Activated naive CD4-positive, alpha-beta T cell treated with anti-CD3 and anti-CD28 coated beads, Interleukin-2, amount 10 ng/mL, durations not matched to agents 5 hours and 36 hours (primary cell): ENCODE measurements around the gene RAD21L1. TPM values are rescaled to one million over a fixed set of nuclear protein-coding genes. Genes with fewer than 3 reads are reported as not detected.

Experiments used
- total RNA-seq, 2 experiments: library from RNA; stranded (reverse); gene quantifications; one replicate each; pipeline ENCODE4 v1.2.3, GENCODE V29; 2021

RAD21L1 gene
- not detected for total RNA-seq

DNA sequence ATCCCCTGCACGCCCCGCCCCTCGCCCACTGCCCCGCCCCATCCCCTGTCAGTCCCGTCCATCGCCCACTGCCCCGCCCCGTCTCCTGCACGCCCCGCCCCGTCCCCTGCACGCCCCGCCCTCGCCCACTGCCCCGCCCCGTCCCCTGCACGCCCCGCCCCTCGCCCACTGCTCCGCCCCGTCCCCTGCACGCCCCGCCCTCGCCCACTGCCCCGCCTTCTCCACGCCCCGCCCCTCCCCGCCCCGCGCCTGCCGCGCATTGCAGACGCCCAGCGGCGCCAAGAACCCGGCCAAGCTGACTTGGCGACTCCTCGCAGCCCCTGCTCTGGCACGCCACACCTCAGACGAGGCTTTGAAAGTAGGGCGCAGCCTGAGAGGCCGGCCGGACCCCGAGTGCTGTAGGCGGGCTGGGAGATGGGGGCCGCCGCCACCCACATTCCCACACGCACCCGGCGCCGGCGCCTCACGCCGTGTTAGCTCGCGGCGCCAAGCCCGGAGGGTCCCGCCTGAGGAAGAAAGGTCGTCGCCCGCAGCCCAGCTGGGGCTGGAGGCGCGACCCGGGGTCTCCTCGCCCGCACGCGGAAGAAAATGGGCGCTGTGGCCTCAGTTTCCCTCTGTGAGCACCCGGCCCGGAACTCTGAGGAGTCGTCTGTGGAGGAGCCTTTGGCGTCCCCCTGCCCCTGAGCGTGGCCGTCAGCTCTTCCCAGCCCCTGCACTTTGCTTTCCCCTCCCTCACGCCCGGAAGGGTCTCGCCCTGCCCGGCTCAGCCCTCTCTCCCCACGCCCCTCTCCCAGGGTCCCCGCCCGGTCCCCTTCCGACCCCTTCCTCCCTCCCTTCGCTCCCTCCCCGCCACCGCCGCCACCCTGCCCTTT, at the start of gene RAD21L1:
Gene RAD21L1, plus strand, starts transcription at position 262 of the 872 bp plus-strand sequence. CDS start 2,410 bp downstream, outside the sequence.

DNA sequence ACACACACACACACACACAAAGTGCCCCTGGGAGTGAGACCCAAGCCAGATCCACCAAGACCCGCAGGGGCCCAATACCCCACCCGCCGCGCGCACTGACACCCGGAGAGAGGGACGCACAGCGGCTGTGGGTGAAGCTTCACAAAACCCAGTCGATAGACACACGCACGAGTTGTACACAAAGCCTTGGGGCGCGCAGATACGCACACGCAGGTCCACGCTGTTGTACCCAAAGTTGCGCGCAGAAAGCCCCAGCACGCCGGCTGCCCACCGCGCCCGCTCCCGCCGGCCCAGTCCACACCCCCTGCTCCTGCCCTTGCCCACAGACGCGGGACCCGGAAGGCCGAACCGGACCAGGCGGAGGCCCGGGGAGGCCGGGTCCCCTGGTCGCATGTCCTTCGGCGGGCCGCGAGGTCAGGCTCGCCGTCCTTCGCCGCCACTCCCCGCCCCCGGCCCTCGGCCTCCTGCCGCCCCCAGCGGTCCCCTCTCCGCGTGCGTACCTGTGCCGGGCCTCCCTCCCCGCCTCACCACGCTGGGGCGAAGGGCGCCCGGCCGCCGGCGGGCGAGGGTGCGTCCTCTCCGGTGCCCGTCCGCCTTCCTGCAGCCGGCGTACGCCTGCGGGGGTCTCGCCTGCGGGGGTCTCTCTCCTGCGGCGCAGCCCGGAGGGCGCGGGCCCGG, 41.1 kb upstream of the RAD21L1 start, which contains the start of gene TMEM74B:
Gene TMEM74B, minus strand, starts transcription at position 344 of the 678 bp plus-strand sequence. CDS start 1,180 bp downstream, outside the sequence.

DNA sequence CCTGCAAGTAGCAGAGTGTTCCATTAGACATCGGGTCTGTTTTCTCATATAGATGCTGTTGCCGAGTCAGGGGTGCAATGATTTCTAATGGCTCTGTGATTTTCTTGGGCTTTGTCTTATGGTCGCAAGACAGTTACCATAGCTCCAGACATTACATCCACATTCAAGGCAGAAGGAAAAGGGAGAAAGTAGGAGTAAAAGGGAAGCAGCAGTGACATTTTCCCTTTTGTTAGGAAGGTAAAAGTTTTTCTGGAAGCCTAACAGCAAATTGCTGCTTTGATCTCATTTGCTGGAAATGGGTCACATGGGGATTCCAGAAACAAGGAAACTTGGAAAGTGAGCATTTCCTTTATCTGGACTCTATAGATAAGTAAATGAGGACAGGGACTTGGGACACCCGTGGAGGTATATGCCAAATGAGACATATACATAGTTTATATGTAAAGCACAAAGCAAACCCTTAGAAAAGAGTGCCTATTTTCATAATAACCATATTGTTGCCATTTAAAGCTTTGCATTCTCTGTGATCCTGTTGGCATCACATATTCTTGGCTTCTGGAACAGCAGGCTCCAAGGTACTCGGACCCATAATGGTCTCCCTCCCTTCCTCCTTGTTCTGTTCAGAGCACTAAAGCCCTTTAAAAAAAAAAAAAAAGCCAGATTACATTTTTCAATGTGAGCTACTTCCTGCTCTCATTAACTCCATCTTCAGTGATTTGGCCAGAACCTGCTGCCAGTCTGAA, 22.9 kb upstream of the RAD21L1 start, which contains the start of gene C20orf202:
Gene C20orf202, plus strand, starts transcription at position 693 of the 743 bp plus-strand sequence. CDS start 132 bp downstream, outside the sequence.

DNA sequence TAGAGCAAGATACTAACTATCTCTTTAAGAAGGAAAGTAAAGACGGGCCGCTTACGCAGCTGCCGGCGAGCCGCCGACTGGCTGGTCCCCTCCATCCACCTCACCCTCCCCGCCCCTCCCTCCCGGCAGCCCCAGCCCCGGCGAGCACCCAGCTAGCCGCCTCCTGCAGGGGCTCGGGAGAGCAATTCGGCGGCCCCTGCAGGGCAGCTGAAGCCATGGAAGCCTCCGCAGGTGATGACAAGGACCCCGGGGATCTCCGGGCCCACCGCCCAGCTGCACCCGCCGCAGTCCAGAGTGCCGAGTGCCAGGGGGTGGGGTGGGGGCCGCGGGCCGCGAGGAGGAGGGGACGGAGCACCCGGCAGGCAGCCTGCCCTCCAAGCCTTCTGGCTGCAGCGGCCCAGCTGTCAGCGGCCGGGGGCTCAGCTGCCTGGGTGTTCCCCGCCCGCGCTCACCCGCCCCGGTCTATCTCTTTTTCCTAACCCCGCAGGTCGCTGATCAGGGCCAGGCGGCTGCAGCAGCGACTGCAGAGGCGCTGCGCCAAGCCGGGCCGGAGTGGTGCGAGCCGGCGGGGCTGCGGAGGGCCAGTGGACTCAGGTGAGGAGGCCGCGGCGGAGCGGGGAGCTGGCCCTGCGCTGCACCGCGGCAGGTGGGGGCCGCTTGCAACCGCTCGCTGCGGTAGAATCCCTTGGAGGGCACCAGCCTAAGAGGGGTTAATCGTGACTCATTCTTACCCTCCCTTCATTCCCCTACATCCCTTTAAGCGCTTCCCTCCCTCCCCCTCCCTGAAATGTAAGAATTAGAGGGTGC, 40.5 kb downstream of the RAD21L1 start, which contains the start of gene SNPH:
Gene SNPH, plus strand, starts transcription at position 128 of the 807 bp plus-strand sequence. CDS start 29,946 bp downstream, outside the sequence.

Other genes with a start within 250 kb of the RAD21L1 start
- gene RSPO4, start 223.7 kb upstream of the RAD21L1 start, total RNA-seq, result not detected
- 100 to 1,000 TPM; 134 to 136 TPM for gene PSMF1, start 107.4 kb upstream of the RAD21L1 start, total RNA-seq
- 1 to 10 TPM in 1 of 2 experiments, under 1 TPM in 1; 0.79 to 1.7 TPM for gene TMEM74B, start 41.1 kb upstream of the RAD21L1 start, total RNA-seq
- not detected for gene C20orf202, start 22.6 kb upstream of the RAD21L1 start, total RNA-seq
- gene SNPH, start 40.2 kb downstream of the RAD21L1 start, total RNA-seq, result 1 to 10 TPM; 8.9 to 9.4 TPM
- 1 to 10 TPM; 2.6 to 2.7 TPM for gene SDCBP2, start 103.1 kb downstream of the RAD21L1 start, total RNA-seq
- gene FKBP1A, start 167.0 kb downstream of the RAD21L1 start, total RNA-seq, result 100 to 1,000 TPM; 208 to 214 TPM
- 10 to 100 TPM; 55.3 to 57.1 TPM for gene NSFL1C, start 240.8 kb downstream of the RAD21L1 start, total RNA-seq